HepG2 (cell line): ENCODE results near the gene PCSK5. TPM values are rescaled to one million over a fixed set of nuclear protein-coding genes. Genes with fewer than 3 reads are reported as not detected.
A peak's percentile ranks its signal among the peaks of the same experiment; 100 is the strongest.

ENCODE experiments used
- CENPT ChIP-seq: sonication (generic); formaldehyde crosslinking; IDR thresholded peaks from 2 replicates; pipeline ENCODE4 v1.8.0; 2022; ENCODE audit warnings: low read depth, mild to moderate bottlenecking, moderate library complexity, missing genetic modification reagents
- CHCHD3 ChIP-seq: sonication (generic); formaldehyde crosslinking; IDR thresholded peaks from 2 replicates; pipeline ENCODE4 v1.8.0; 2022; ENCODE audit warnings: mild to moderate bottlenecking, missing genetic modification reagents, moderate library complexity
- CHD2 ChIP-seq: IDR thresholded peaks from 2 replicates; pipeline ENCODE4 v1.6.1; 2011; ENCODE audit warnings: low read depth, low read length, improper control_type of control experiment
- DZIP1 ChIP-seq: sonication (generic); formaldehyde crosslinking; IDR thresholded peaks from 2 replicates; pipeline ENCODE4 v1.5.0; 2020; ENCODE audit warnings: mild to moderate bottlenecking, missing genetic modification reagents
- FOXA1 ChIP-seq, 2 experiments: fragments of 450-650 bp in 1 of 2; sonication (generic) in 1 of 2; formaldehyde crosslinking in 1 of 2; IDR thresholded peaks; 2 replicates each; pipeline versions ENCODE4 v1.4.0 to v1.6.1; 2016 to 2020; ENCODE audit warnings: missing genetic modification reagents in 1 of 2
- GMEB1 ChIP-seq: sonication (generic); formaldehyde crosslinking; IDR thresholded peaks from 2 replicates; pipeline ENCODE4 v1.5.1; 2020; ENCODE audit warnings: missing genetic modification reagents, mild to moderate bottlenecking, borderline replicate concordance
- HMG20A ChIP-seq: IDR thresholded peaks from 2 replicates; pipeline ENCODE4 v1.6.1; 2016; ENCODE audit warnings: borderline replicate concordance
- JUND ChIP-seq: sonication (generic); formaldehyde crosslinking; IDR thresholded peaks from 2 replicates; pipeline ENCODE4 v1.8.0; 2022; ENCODE audit warnings: mild to moderate bottlenecking, missing genetic modification reagents
- MXI1 ChIP-seq: IDR thresholded peaks from 3 replicates; pipeline ENCODE4 v1.6.1; 2012; ENCODE audit warnings: low read depth, low read length, inconsistent platforms, borderline replicate concordance
- NCOA1 ChIP-seq: sonication (generic); formaldehyde crosslinking; IDR thresholded peaks from 2 replicates; pipeline ENCODE4 v1.9.0; 2021; ENCODE audit warnings: missing genetic modification reagents
- NCOA5 ChIP-seq: sonication (generic); formaldehyde crosslinking; IDR thresholded peaks from 2 replicates; pipeline ENCODE4 v1.4.0; 2020; ENCODE audit warnings: missing genetic modification reagents
- POLR2A ChIP-seq, 2 experiments: IDR thresholded peaks; 2 replicates each; pipeline ENCODE4 v1.6.1; 2011; ENCODE audit warnings: low read depth in 2 of 2, low read length in 2 of 2, mild to moderate bottlenecking in 1 of 2, moderate library complexity in 1 of 2; ENCODE audit not compliant: insufficient read depth in 1 of 2
- SNAPC2 ChIP-seq: sonication (generic); formaldehyde crosslinking; IDR thresholded peaks from 2 replicates; pipeline ENCODE4 v1.8.1; 2022; ENCODE audit warnings: mild to moderate bottlenecking, missing genetic modification reagents
- SOX5 ChIP-seq: IDR thresholded peaks from 2 replicates; pipeline ENCODE4 v1.6.1; 2016; ENCODE audit warnings: borderline replicate concordance
- SP4 ChIP-seq: sonication (generic); formaldehyde crosslinking; IDR thresholded peaks from 2 replicates; pipeline ENCODE4 v1.8.1; 2023; ENCODE audit warnings: mild to moderate bottlenecking, missing genetic modification reagents
- YEATS2 ChIP-seq: sonication (generic); formaldehyde crosslinking; IDR thresholded peaks from 2 replicates; pipeline ENCODE4 v1.4.0; 2020; ENCODE audit warnings: missing genetic modification reagents, borderline replicate concordance
- YY1 ChIP-seq: IDR thresholded peaks from 2 replicates; pipeline ENCODE4 v1.6.1; 2011; ENCODE audit warnings: low read length, low read depth, moderate library complexity, mild to moderate bottlenecking; ENCODE audit not compliant: insufficient read depth, insufficient replicate concordance
- ZNF383 ChIP-seq: sonication (generic); formaldehyde crosslinking; IDR thresholded peaks from 2 replicates; pipeline ENCODE4 v1.4.0; 2020; ENCODE audit warnings: missing genetic modification reagents, mild to moderate bottlenecking, borderline replicate concordance
- ZNF644 ChIP-seq: IDR thresholded peaks from 2 replicates; pipeline ENCODE4 v1.6.1; 2016; ENCODE audit warnings: low read depth
- ZNF761 ChIP-seq: sonication (generic); formaldehyde crosslinking; conservative IDR thresholded peaks from 2 replicates; pipeline ENCODE4 v1.4.0; 2020; ENCODE audit warnings: mild to moderate bottlenecking, missing genetic modification reagents
- ZNF777 ChIP-seq: sonication (generic); formaldehyde crosslinking; IDR thresholded peaks from 2 replicates; pipeline ENCODE4 v1.4.0; 2020; ENCODE audit warnings: missing genetic modification reagents
- polyA plus RNA-seq, 8 experiments: library from polyadenylated mRNA; depleted of rRNA in 3 of 8; stranded (reverse) in 7 of 8; unstranded in 1 of 8; fragments of >200 nt; fragmentation: Illumina TruSeq in 4 of 8; extraction: Trizol in 4 of 8; gene quantifications; 2 replicates each; pipeline versions ENCODE4 v1.2.1 to v1.2.3, GENCODE V29; 2011 to 2016; ENCODE audit warnings: low read depth in 4 of 8, missing spikeins in 1 of 8, mixed read lengths in 1 of 8; ENCODE audit not compliant: insufficient read depth in 1 of 8
- total RNA-seq, 5 experiments: library from RNA; depleted of rRNA; stranded (reverse); fragments of >200 nt; fragmentation: Illumina TruSeq; extraction: Trizol; gene quantifications; 2 replicates each; pipeline ENCODE4 v1.2.3, GENCODE V29; 2016; ENCODE audit warnings: low read depth in 1 of 5
- TF ChIP-seq, protein P1 (sequence below): sonication (generic); formaldehyde crosslinking; IDR thresholded peaks from 2 replicates; pipeline ENCODE4 v1.4.0; 2020; ENCODE audit warnings: mild to moderate bottlenecking, missing genetic modification reagents
- TF ChIP-seq, protein P2 (sequence below): sonication (generic); formaldehyde crosslinking; IDR thresholded peaks from 2 replicates; pipeline ENCODE4 v1.9.0; 2021; ENCODE audit warnings: missing genetic modification reagents, borderline replicate concordance

The PCSK5 gene
- total and polyA plus RNA-seq, 2 of the 13 experiments (the other 11 are each of a cell fraction or from before 2014, with no cell fraction given): 0.55 to 0.66 TPM

DNA sequence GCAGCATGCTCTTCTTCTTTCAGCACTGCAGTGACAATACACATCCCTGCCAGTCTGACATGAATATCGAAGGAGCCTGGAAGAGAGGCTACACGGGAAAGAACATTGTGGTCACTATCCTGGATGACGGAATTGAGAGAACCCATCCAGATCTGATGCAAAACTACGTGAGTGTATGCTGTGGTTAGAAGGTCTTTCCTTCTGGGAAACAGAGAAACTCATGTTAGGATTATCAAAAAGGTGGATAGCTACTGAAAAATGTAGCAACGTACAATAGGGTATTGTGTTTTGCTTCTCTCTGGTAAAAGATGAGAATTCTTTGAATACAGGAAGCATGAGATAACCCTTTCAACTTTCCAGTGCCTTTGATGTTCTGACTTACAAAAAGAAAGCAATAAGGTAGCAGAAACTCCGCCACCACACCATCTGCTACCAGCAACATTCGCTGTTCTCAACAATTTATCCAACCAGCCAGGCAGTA is 133.3 kb downstream of the PCSK5 start (continued):
- TF ChIP-seq MXI1 (no peak), SNAPC2 (CRISPR knock-in tag) (no peak), CHD2 (no peak), YEATS2 (CRISPR knock-in tag) (no peak), NCOA1 (CRISPR knock-in tag) (no peak), ZNF761 (CRISPR knock-in tag) (no peak), HMG20A (CRISPR knock-in tag) (peak; percentile 57; the same call in 1 of the 2 replicates), ZNF777 (no peak), YY1 (no peak), JUND (CRISPR knock-in tag) (no peak), SP4 (CRISPR knock-in tag) (no peak), ZNF644 (no peak), GMEB1 (CRISPR knock-in tag) (no peak), CENPT (CRISPR knock-in tag) (no peak), NCOA5 (CRISPR knock-in tag) (no peak), ZNF383 (CRISPR knock-in tag) (no peak), CHCHD3 (CRISPR knock-in tag) (no peak), POLR2A (IDR thresholded peaks at IDR 0.05; ENCODE audit: insufficient read depth in 1 of 2, low read depth in 2 of 2, low read length in 2 of 2) (no peak), DZIP1 (no peak), FOXA1 (IDR thresholded peaks at IDR 0.05) (no peak), FOXA1 (CRISPR knock-in tag; IDR thresholded peaks at IDR 0.05) (no peak), SOX5 (CRISPR knock-in tag) (peak; percentile 93)
- TF ChIP-seq, protein P1, sequence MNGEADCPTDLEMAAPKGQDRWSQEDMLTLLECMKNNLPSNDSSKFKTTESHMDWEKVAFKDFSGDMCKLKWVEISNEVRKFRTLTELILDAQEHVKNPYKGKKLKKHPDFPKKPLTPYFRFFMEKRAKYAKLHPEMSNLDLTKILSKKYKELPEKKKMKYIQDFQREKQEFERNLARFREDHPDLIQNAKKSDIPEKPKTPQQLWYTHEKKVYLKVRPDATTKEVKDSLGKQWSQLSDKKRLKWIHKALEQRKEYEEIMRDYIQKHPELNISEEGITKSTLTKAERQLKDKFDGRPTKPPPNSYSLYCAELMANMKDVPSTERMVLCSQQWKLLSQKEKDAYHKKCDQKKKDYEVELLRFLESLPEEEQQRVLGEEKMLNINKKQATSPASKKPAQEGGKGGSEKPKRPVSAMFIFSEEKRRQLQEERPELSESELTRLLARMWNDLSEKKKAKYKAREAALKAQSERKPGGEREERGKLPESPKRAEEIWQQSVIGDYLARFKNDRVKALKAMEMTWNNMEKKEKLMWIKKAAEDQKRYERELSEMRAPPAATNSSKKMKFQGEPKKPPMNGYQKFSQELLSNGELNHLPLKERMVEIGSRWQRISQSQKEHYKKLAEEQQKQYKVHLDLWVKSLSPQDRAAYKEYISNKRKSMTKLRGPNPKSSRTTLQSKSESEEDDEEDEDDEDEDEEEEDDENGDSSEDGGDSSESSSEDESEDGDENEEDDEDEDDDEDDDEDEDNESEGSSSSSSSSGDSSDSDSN (CRISPR knock-in tag): no peak
- TF ChIP-seq, protein P2, sequence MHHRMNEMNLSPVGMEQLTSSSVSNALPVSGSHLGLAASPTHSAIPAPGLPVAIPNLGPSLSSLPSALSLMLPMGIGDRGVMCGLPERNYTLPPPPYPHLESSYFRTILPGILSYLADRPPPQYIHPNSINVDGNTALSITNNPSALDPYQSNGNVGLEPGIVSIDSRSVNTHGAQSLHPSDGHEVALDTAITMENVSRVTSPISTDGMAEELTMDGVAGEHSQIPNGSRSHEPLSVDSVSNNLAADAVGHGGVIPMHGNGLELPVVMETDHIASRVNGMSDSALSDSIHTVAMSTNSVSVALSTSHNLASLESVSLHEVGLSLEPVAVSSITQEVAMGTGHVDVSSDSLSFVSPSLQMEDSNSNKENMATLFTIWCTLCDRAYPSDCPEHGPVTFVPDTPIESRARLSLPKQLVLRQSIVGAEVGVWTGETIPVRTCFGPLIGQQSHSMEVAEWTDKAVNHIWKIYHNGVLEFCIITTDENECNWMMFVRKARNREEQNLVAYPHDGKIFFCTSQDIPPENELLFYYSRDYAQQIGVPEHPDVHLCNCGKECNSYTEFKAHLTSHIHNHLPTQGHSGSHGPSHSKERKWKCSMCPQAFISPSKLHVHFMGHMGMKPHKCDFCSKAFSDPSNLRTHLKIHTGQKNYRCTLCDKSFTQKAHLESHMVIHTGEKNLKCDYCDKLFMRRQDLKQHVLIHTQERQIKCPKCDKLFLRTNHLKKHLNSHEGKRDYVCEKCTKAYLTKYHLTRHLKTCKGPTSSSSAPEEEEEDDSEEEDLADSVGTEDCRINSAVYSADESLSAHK (CRISPR knock-in tag): no peak
